GM12873 (cell line): ENCODE results near the gene TMED4.

Experiments used
- CTCF ChIP-seq: IDR thresholded peaks from 2 replicates; pipeline ENCODE4 v1.5.1; 2012; ENCODE audit warnings: low read depth, mild to moderate bottlenecking, moderate library complexity, low read length, control low read depth; ENCODE audit not compliant: insufficient read depth; ENCODE audit errors: missing control alignments

The TMED4 gene

GRCh38 chr7:44587843-44588711, 6.0 kb upstream of the TMED4 start:
- peak; percentile 60 for TF ChIP-seq CTCF

GRCh38 chr7:44583146-44583865, 1.3 kb upstream of the TMED4 start:
- TF ChIP-seq CTCF, result no peak

GRCh38 chr7:44580945-44581878, 819 bp downstream of the TMED4 start:
- TF ChIP-seq CTCF, result no peak

- TF ChIP-seq CTCF, result no peak
Measured at GRCh38 chr7:44576228-44576627, 5.8 kb downstream of the TMED4 start.

GRCh38 chr7:44575054-44575453, 7.0 kb downstream of the TMED4 start:
- no peak for TF ChIP-seq CTCF

GRCh38 chr7:44574287-44574872, 7.7 kb downstream of the TMED4 start:
- no peak for TF ChIP-seq CTCF
